ENCODE data around the gene TENM3.
A peak's percentile ranks its signal among the peaks of the same experiment; 100 is the strongest.
"Not testable (repeated sequence)": the region's sequence is repeated elsewhere in the genome, so short reads cannot be mapped to it uniquely, and the experiment has no call there.

Gene TENM3

GRCh38 chr4:182337366-182337765 lies 94.2 kb downstream of the TENM3 start:
- DNase-seq (ENCODE audit: low read depth): peak; percentile 66

GRCh38 chr4:182338063-182338462 lies 94.9 kb downstream of the TENM3 start:
- no peak for DNase-seq (ENCODE audit: low read depth)

GRCh38 chr4:182338746-182339145 lies 95.5 kb downstream of the TENM3 start:
- DNase-seq (ENCODE audit: low read depth): peak; percentile 14

- DNase-seq (ENCODE audit: low read depth): no peak
Measured at GRCh38 chr4:182339221-182339641, 96.0 kb downstream of the TENM3 start.

- no peak for DNase-seq (ENCODE audit: low read depth)
Measured at GRCh38 chr4:182343453-182343852, 100.3 kb downstream of the TENM3 start.

- no peak for DNase-seq (ENCODE audit: low read depth)
Measured at GRCh38 chr4:182344968-182345367, 101.8 kb downstream of the TENM3 start.

GRCh38 chr4:182346250-182346649 lies 103.0 kb downstream of the TENM3 start:
- no peak for DNase-seq (ENCODE audit: low read depth)

- DNase-seq (ENCODE audit: low read depth): no peak
Measured at GRCh38 chr4:182346675-182347375, 103.6 kb downstream of the TENM3 start.

- no peak for DNase-seq (ENCODE audit: low read depth)
Measured at GRCh38 chr4:182348779-182349326, 105.7 kb downstream of the TENM3 start.

GRCh38 chr4:182350041-182350440 lies 106.8 kb downstream of the TENM3 start:
- no peak for DNase-seq (ENCODE audit: low read depth)

GRCh38 chr4:182351485-182351884 lies 108.3 kb downstream of the TENM3 start:
- no peak for DNase-seq (ENCODE audit: low read depth)

GRCh38 chr4:182354106-182354505 lies 110.9 kb downstream of the TENM3 start:
- DNase-seq (ENCODE audit: low read depth): no peak

- peak; percentile 61 for DNase-seq (ENCODE audit: low read depth)
Measured at GRCh38 chr4:182354867-182355266, 111.7 kb downstream of the TENM3 start.

GRCh38 chr4:182367153-182367552 lies 124.0 kb downstream of the TENM3 start:
- DNase-seq (ENCODE audit: low read depth): no peak

- peak; percentile 9 for DNase-seq (ENCODE audit: low read depth)
Measured at GRCh38 chr4:182369211-182369610, 126.0 kb downstream of the TENM3 start.

GRCh38 chr4:182370491-182370890 lies 127.3 kb downstream of the TENM3 start:
- DNase-seq (ENCODE audit: low read depth): no peak

GRCh38 chr4:182380771-182381181 lies 137.6 kb downstream of the TENM3 start:
- peak; percentile 3 for DNase-seq (ENCODE audit: low read depth)

- no peak for DNase-seq (ENCODE audit: low read depth)
Measured at GRCh38 chr4:182382941-182383340, 139.7 kb downstream of the TENM3 start.

- no peak for DNase-seq (ENCODE audit: low read depth)
Measured at GRCh38 chr4:182384631-182385091, 141.5 kb downstream of the TENM3 start.

GRCh38 chr4:182385897-182386296 lies 142.7 kb downstream of the TENM3 start:
- no peak for DNase-seq (ENCODE audit: low read depth)

GRCh38 chr4:182386576-182386975 lies 143.4 kb downstream of the TENM3 start:
- DNase-seq (ENCODE audit: low read depth): not testable (repeated sequence)

GRCh38 chr4:182391111-182391684 lies 148.0 kb downstream of the TENM3 start:
- no peak for DNase-seq (ENCODE audit: low read depth)

- no peak for DNase-seq (ENCODE audit: low read depth)
Measured at GRCh38 chr4:182394181-182394580, 151.0 kb downstream of the TENM3 start.

Measured in fibroblast of gingiva (primary cell).